Stimulated activated CD4-positive, alpha-beta T cell treated with anti-CD3 and anti-CD28 coated beads, Interleukin-4, amount 100 ng/mL, for 4 hours (primary cell): ENCODE measurements around the gene PIP5K1B.

Experiments
- DNase-seq, 2 experiments: peaks; one replicate each; pipeline ENCODE4 v3.0.0-alpha.2; 2020

Gene PIP5K1B

GRCh38 chr9:68778635-68779034 is 73.6 kb downstream of the PIP5K1B start:
- DNase-seq, result no peak

- DNase-seq, result peak; percentile 92 to 94
Observed at GRCh38 chr9:68779558-68780379, 74.7 kb downstream of the PIP5K1B start.

GRCh38 chr9:68780380-68780712 is 75.3 kb downstream of the PIP5K1B start:
- DNase-seq, result no peak

GRCh38 chr9:68780720-68781119 is 75.7 kb downstream of the PIP5K1B start:
- DNase-seq, result no peak

- no peak for DNase-seq
Observed at GRCh38 chr9:68781928-68782327, 76.9 kb downstream of the PIP5K1B start.

- DNase-seq, result no peak
Observed at GRCh38 chr9:68782546-68782945, 77.5 kb downstream of the PIP5K1B start.

GRCh38 chr9:68785965-68786364 is 80.9 kb downstream of the PIP5K1B start:
- DNase-seq, result no peak

GRCh38 chr9:68791169-68791568 is 86.1 kb downstream of the PIP5K1B start:
- DNase-seq, result no peak

- DNase-seq, result no peak
Observed at GRCh38 chr9:68793605-68794343, 88.7 kb downstream of the PIP5K1B start.

- DNase-seq, result no peak
Observed at GRCh38 chr9:68794898-68795297, 89.9 kb downstream of the PIP5K1B start.

GRCh38 chr9:68795411-68795810 is 90.4 kb downstream of the PIP5K1B start:
- DNase-seq, result no peak

- DNase-seq, result no peak
Observed at GRCh38 chr9:68797116-68797515, 92.1 kb downstream of the PIP5K1B start.

- no peak for DNase-seq
Observed at GRCh38 chr9:68798423-68798822, 93.4 kb downstream of the PIP5K1B start.

- DNase-seq, result no peak
Observed at GRCh38 chr9:68800836-68801235, 95.8 kb downstream of the PIP5K1B start.

GRCh38 chr9:68802525-68803015 is 97.5 kb downstream of the PIP5K1B start:
- no peak for DNase-seq

GRCh38 chr9:68804911-68805889 is 100.2 kb downstream of the PIP5K1B start:
- DNase-seq, result no peak

GRCh38 chr9:68805890-68806517 is 101.0 kb downstream of the PIP5K1B start:
- no peak for DNase-seq

GRCh38 chr9:68808338-68808890 is 103.4 kb downstream of the PIP5K1B start:
- no peak for DNase-seq

GRCh38 chr9:68817079-68817875 is 112.2 kb downstream of the PIP5K1B start:
- no peak for DNase-seq

GRCh38 chr9:68819065-68819464 is 114.0 kb downstream of the PIP5K1B start:
- DNase-seq, result no peak

GRCh38 chr9:68821911-68822310 is 116.9 kb downstream of the PIP5K1B start:
- DNase-seq, result no peak
